Stimulated activated memory B cell treated with anti-CD40 and anti-IgM and Interleukin-4, amounts not matched to agents 10 μg/mL and 1 μg/mL and 100 μg/mL, for 72 hours (primary cell): ENCODE data around the gene CISTR.
A peak's percentile ranks its signal among the peaks of the same experiment; 100 is the strongest.
"Not testable (repeated sequence)": the region's sequence is repeated elsewhere in the genome, so short reads cannot be mapped to it uniquely, and the experiment has no call there.

Source experiments
- ATAC-seq: fragments of 150-1000 bp; cut with Tn5 transposase; 2 replicates; pipeline ENCODE4 v1.10.0; 2021
- H3K27ac Mint-ChIP-seq: one replicate; pipeline ENCODE4 v1.8.0; 2022; ENCODE audit warnings: mild to moderate bottlenecking, mixed read lengths
- H3K27me3 Mint-ChIP-seq: one replicate; pipeline ENCODE4 v1.8.0; 2022; ENCODE audit warnings: mixed read lengths
- H3K36me3 Mint-ChIP-seq: one replicate; pipeline ENCODE4 v1.8.0; 2022; ENCODE audit warnings: mixed read lengths
- H3K4me1 Mint-ChIP-seq: one replicate; pipeline ENCODE4 v1.8.0; 2022; ENCODE audit warnings: mixed read lengths
- H3K4me3 Mint-ChIP-seq: one replicate; pipeline ENCODE4 v1.8.0; 2022; ENCODE audit warnings: mild to moderate bottlenecking, moderate library complexity, mixed read lengths
- H3K9me3 Mint-ChIP-seq: one replicate; pipeline ENCODE4 v1.8.0; 2022; ENCODE audit warnings: mixed read lengths

The CISTR gene

GRCh38 chr12:53776872-53777271, 25.1 kb upstream of the CISTR start:
- H3K27ac Mint-ChIP-seq = no peak overlapping the region
- peaks cover 2% of the 10 kb centered on the region for H3K27me3 Mint-ChIP-seq
- H3K9me3 Mint-ChIP-seq = no peaks in the 10 kb centered on the region
- no peaks in the 10 kb centered on the region for H3K36me3 Mint-ChIP-seq
- no peak overlapping the region for H3K4me3 Mint-ChIP-seq
- no peak for ATAC-seq
- H3K4me1 Mint-ChIP-seq = no peaks in the 10 kb centered on the region

GRCh38 chr12:53775478-53776145, 23.8 kb upstream of the CISTR start:
- Mint-ChIP-seq H3K4me3 (no peak overlapping the region), H3K4me1 (no peaks in the 10 kb centered on the region), H3K27ac (no peak overlapping the region), H3K27me3 (no peaks in the 10 kb centered on the region), H3K36me3 (no peaks in the 10 kb centered on the region), H3K9me3 (no peaks in the 10 kb centered on the region)
- no peak for ATAC-seq

DNA sequence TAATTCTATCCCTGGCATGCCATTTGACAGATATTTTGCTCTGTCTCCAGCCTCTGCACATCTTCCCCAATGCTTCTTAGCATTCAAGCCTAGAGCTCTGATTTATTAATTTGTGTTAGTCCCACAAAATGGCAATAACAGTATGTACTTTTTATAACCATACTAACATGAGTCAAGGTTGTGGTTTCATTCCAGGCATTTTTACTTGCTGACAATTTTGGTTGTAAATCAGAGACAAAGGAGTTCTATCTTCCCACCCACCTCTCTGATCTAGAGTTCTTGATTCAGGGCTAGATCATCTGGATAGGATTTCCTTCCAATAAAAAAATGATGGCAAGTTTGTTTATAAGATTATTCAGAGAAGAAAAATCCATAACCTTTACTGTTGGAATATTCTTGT, 18.5 kb upstream of the CISTR start:
- H3K4me1 Mint-ChIP-seq = no peaks in the 10 kb centered on the region
- H3K9me3 Mint-ChIP-seq = no peaks in the 10 kb centered on the region
- no peak overlapping the region for H3K27ac Mint-ChIP-seq
- H3K36me3 Mint-ChIP-seq = no peaks in the 10 kb centered on the region
- H3K27me3 Mint-ChIP-seq = peaks cover 23% of the 10 kb centered on the region
- no peak for ATAC-seq
- no peak overlapping the region for H3K4me3 Mint-ChIP-seq

DNA sequence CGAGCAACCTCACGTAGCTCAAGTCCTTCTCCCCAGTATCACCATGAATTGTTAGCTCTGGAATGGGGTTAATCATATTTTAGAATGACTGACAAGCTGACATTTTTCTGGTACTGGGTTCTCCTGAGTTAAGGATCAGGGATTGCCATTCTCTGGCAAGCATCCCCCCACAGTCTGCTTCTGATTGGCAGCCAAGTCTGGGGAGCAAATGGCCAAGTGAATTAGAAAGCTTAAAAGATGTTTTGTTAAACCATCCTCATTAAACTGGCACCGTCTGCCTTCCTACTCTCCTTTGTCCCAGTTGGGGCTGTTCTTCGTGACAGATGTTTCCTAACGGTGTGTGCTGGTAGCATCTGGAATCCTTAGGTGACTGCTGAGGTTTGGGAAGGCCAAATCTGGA, 17.2 kb upstream of the CISTR start:
- H3K4me1 Mint-ChIP-seq = no peaks in the 10 kb centered on the region
- no peaks in the 10 kb centered on the region for H3K36me3 Mint-ChIP-seq
- H3K4me3 Mint-ChIP-seq = no peak overlapping the region
- H3K27me3 Mint-ChIP-seq = peaks cover 35% of the 10 kb centered on the region
- H3K9me3 Mint-ChIP-seq = no peaks in the 10 kb centered on the region
- H3K27ac Mint-ChIP-seq = no peak overlapping the region
- no peak for ATAC-seq

DNA sequence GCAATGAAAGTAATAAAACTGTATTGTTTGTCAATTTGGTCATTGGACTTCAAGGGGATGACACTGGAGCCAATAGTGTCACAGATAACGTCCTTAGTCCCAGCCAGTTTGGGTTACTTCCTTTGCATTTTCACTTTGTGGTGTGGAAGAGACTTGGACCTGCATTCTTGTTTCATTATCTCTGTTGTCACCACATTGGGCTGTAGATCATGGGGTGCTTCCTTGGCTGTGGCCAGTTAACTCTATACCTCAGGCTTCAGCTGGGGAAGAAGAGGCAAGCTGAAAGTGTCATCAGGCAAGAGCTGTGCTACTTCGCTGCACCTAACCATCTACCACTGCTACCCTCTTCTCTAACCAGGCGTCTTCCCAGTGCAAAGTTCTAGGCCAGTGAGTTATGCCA, 15.1 kb upstream of the CISTR start:
- H3K27me3 Mint-ChIP-seq = peaks cover 56% of the 10 kb centered on the region
- no peaks in the 10 kb centered on the region for H3K36me3 Mint-ChIP-seq
- no peak overlapping the region for H3K4me3 Mint-ChIP-seq
- no peaks in the 10 kb centered on the region for H3K9me3 Mint-ChIP-seq
- H3K27ac Mint-ChIP-seq = no peak overlapping the region
- ATAC-seq = no peak
- no peaks in the 10 kb centered on the region for H3K4me1 Mint-ChIP-seq

- no peak for ATAC-seq
- no peaks in the 10 kb centered on the region for H3K4me1 Mint-ChIP-seq
- no peaks in the 10 kb centered on the region for H3K36me3 Mint-ChIP-seq
- H3K27ac Mint-ChIP-seq = no peak overlapping the region
- no peak overlapping the region for H3K4me3 Mint-ChIP-seq
- peaks cover 63% of the 10 kb centered on the region for H3K27me3 Mint-ChIP-seq
- no peaks in the 10 kb centered on the region for H3K9me3 Mint-ChIP-seq
These were observed 14.1 kb upstream of the CISTR start for GRCh38 chr12:53765891-53766290.

DNA sequence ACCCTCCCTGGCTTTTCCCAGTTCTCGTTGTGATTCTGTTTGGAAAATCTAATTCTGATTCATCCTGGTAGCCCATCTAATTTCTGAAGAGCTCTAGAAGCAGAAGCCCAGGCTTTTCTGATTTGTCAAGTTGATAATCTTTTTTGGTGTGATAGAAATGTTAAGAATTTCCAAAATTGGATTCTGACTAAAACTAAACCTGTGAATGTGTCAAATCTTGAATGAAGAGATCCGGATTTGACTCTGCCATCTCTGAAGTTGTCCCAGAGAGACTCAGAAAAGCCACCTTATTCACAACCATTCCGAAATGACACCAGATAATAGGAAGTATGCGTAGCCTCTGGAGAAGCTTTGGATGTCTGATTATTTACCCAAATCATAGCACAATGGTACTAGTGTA, 12.8 kb upstream of the CISTR start:
- Mint-ChIP-seq H3K27me3 (peaks cover 74% of the 10 kb centered on the region), H3K4me3 (no peak overlapping the region), H3K27ac (no peak overlapping the region), H3K9me3 (no peaks in the 10 kb centered on the region), H3K36me3 (no peaks in the 10 kb centered on the region), H3K4me1 (no peaks in the 10 kb centered on the region)
- no peak for ATAC-seq

- Mint-ChIP-seq H3K4me1 (peaks cover 11% of the 10 kb centered on the region), H3K27me3 (peaks cover 89% of the 10 kb centered on the region)
- not testable (repeated sequence) for H3K9me3 Mint-ChIP-seq, H3K27ac Mint-ChIP-seq, ATAC-seq, H3K36me3 Mint-ChIP-seq, H3K4me3 Mint-ChIP-seq
These were observed 11.0 kb upstream of the CISTR start for GRCh38 chr12:53762793-53763192.

- Mint-ChIP-seq H3K27me3 (peaks cover 75% of the 10 kb centered on the region), H3K36me3 (no peaks in the 10 kb centered on the region), H3K4me1 (peaks cover 17% of the 10 kb centered on the region), H3K9me3 (no peaks in the 10 kb centered on the region), H3K4me3 (no peak overlapping the region), H3K27ac (no peak overlapping the region)
- no peak for ATAC-seq
These were observed 9.5 kb upstream of the CISTR start for GRCh38 chr12:53761306-53761705.

- Mint-ChIP-seq H3K27me3 (peaks cover 59% of the 10 kb centered on the region), H3K9me3 (no peaks in the 10 kb centered on the region), H3K36me3 (no peaks in the 10 kb centered on the region), H3K27ac (no peak overlapping the region), H3K4me3 (no peak overlapping the region), H3K4me1 (peaks cover 27% of the 10 kb centered on the region)
- no peak for ATAC-seq
These were observed 7.5 kb upstream of the CISTR start for GRCh38 chr12:53759261-53759660.

DNA sequence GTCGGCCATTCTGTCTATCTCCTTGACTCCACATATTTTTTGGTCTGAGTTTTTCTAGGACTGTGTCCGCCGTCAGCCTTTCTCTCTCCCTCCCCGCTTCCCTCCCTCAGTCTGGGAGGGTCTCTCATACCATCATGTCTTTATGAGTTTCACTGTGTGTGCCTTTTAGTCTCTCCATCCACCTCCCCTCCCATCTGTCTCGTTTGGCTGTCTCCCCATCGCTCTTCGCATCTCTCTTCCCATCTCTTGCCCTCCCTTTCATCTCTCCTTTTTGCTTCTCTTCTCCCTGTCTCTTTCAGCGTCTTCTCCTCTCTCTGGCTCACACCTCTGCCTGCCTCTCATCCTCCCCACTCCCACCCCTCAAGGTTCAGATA, 6.9 kb upstream of the CISTR start:
- Mint-ChIP-seq H3K36me3 (no peaks in the 10 kb centered on the region), H3K27me3 (peaks cover 53% of the 10 kb centered on the region), H3K4me3 (no peak overlapping the region), H3K27ac (no peak overlapping the region), H3K9me3 (no peaks in the 10 kb centered on the region), H3K4me1 (peaks cover 27% of the 10 kb centered on the region)
- no peak for ATAC-seq

DNA sequence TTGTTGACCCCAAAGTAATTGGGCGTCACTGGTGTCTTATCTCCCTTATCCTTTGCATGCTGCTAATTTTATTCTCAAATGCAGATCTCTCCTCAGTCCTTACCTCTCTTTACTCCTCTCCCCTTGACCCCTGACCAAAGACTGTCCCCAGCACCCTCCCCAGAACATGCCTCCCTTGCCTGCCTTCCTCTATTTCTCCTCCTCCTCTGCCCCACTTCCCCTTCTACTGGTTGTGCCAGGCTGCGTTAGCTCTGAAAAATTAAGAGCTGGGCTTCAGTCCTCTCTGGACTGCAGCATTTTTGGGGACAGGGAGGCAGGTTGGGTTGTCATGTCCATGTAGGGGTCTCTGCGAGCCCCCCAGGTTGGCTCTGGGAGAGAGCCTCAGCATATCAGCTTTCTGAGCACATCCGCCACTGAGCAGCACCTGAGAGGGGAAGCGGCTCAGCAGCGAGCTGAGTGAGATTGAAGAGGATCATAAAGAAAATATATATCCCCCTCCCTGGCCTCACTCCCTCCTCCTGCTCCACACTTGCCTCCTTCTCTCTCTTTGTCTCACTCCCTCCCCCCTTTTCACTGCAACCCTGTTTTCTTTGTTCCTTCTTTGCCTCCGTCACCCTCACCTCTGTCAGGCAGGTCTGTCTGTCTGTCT, 6.4 kb upstream of the CISTR start:
- Mint-ChIP-seq H3K4me3 (no peak overlapping the region), H3K27me3 (peaks cover 48% of the 10 kb centered on the region), H3K27ac (no peak overlapping the region), H3K9me3 (no peaks in the 10 kb centered on the region), H3K4me1 (peaks cover 27% of the 10 kb centered on the region), H3K36me3 (no peaks in the 10 kb centered on the region)
- ATAC-seq = no peak

- H3K36me3 Mint-ChIP-seq = no peaks in the 10 kb centered on the region
- H3K27me3 Mint-ChIP-seq = peaks cover 39% of the 10 kb centered on the region
- H3K4me1 Mint-ChIP-seq = peaks cover 27% of the 10 kb centered on the region
- H3K4me3 Mint-ChIP-seq = peak overlapping the region; percentile 34
- peak overlapping the region; percentile 68 for H3K27ac Mint-ChIP-seq
- H3K9me3 Mint-ChIP-seq = no peaks in the 10 kb centered on the region
- peak; percentile 60 for ATAC-seq
These were observed 5.5 kb upstream of the CISTR start for GRCh38 chr12:53757101-53757770.

GRCh38 chr12:53756300-53757100, 4.7 kb upstream of the CISTR start:
- H3K27ac Mint-ChIP-seq = peak overlapping the region; percentile 68
- peaks cover 35% of the 10 kb centered on the region for H3K27me3 Mint-ChIP-seq
- H3K4me3 Mint-ChIP-seq = peak overlapping the region; percentile 24

DNA sequence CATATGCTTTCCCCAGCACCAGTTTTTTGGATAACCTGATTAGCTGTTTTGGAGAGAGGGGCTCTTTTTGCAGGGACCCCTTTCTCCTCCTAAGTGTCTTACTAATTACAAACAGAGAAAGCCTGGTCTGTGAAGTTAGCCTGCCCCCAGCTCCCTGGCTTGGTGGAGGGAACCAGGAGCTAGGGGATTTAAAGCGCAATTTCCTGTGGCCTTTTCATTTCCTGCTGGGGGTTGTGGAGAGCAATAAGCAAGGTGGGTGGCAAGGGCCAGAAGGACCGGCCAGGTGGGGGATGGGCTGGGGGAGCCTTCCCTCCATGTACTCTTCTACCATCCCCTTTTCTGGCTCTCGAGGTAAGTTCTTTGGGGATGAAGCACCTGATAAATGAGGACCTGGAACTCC, 4.1 kb upstream of the CISTR start:
- Mint-ChIP-seq H3K9me3 (no peaks in the 10 kb centered on the region), H3K4me3 (no peak overlapping the region), H3K27me3 (peaks cover 29% of the 10 kb centered on the region), H3K4me1 (peaks cover 27% of the 10 kb centered on the region), H3K36me3 (no peaks in the 10 kb centered on the region), H3K27ac (peak overlapping the region; percentile 68)
- ATAC-seq = no peak

More at GRCh38 chr12:53756300-53757100, 4.7 kb upstream of the CISTR start:
- no peaks in the 10 kb centered on the region for H3K36me3 Mint-ChIP-seq
- no peaks in the 10 kb centered on the region for H3K9me3 Mint-ChIP-seq
- no peak for ATAC-seq
- H3K4me1 Mint-ChIP-seq = peaks cover 27% of the 10 kb centered on the region
